Testis (tissue), 3 donors: ENCODE data around the gene ARHGAP26. TPM values are rescaled to one million over a fixed set of nuclear protein-coding genes. Genes with fewer than 3 reads are reported as not detected.

Experiments used
- DNase-seq: peaks from one replicate; pipeline ENCODE4 v3.0.0-alpha.2; 2019
- H3K27ac ChIP-seq, 2 donors: fragments of 200-600 bp; sonication (generic); one replicate each; pipeline ENCODE4 v1.5.1; 2019
- H3K27me3 ChIP-seq: fragments of 200-600 bp; sonication (generic); one replicate; pipeline ENCODE4 v1.5.1; 2019
- H3K36me3 ChIP-seq: fragments of 200-600 bp; sonication (generic); one replicate; pipeline ENCODE4 v1.5.1; 2017; ENCODE audit warnings: low read depth; ENCODE audit errors: missing control alignments
- H3K4me1 ChIP-seq: fragments of 200-600 bp; sonication (generic); one replicate; pipeline ENCODE4 v1.5.1; 2019
- H3K4me3 ChIP-seq, 2 donors: fragments of 200-600 bp; sonication (generic); one replicate each; pipeline ENCODE4 v1.5.1; 2017 to 2019
- H3K9me3 ChIP-seq: fragments of 200-600 bp; sonication (generic); one replicate; pipeline ENCODE4 v1.5.1; 2017
- CTCF ChIP-seq, 3 experiments: fragments of 450-650 bp in 2 of 3; fragments of 200-600 bp in 1 of 3; sonication (generic) in 1 of 3; IDR thresholded peaks; one replicate each; pipeline ENCODE4 v1.5.1; 2016 to 2019; ENCODE audit warnings: antibody characterized with exemption in 3 of 3, mild to moderate bottlenecking in 2 of 3, moderate library complexity in 1 of 3
- POLR2A ChIP-seq: fragments of 450-650 bp; IDR thresholded peaks from one replicate; pipeline ENCODE4 v1.6.1; 2017; ENCODE audit warnings: antibody characterized with exemption, mild to moderate bottlenecking, moderate library complexity
- WGBS, 2 donors: methylation state at CpG; one replicate each; pipeline ENCODE4 v1.1.5; 2018; 5-methylcytosine and 5-hydroxymethylcytosine counted together
- intact Hi-C: fragments of 100-400 bp; cut with DNase I; formaldehyde crosslinking; loops from one replicate; pipeline ENCODE4 v1.15.1; 2023; ENCODE audit warnings: low total_unique reads
- polyA plus RNA-seq: library from polyadenylated mRNA; stranded (reverse); fragments of 350-450 nt; fragmentation: Illumina TruSeq; extraction: RNeasy Lipid Tissue Mini Kit (QIAGEN cat#74804); gene quantifications from one replicate; pipeline ENCODE4 v1.2.3, GENCODE V29; 2014; ENCODE audit warnings: low read depth, low replicate concordance; ENCODE audit not compliant: insufficient read depth
- total RNA-seq, 2 donors: library from RNA; depleted of rRNA; stranded (reverse); fragments of >200 nt; gene quantifications; one replicate each; pipeline ENCODE4 v1.2.3, GENCODE V29; 2016

ARHGAP26 gene
- total and polyA plus RNA-seq, 3 donors from 2014 or later: 33.8 to 98.7 (median 95.7) TPM

GRCh38 chr5:142845402-142845921, 75.3 kb downstream of the ARHGAP26 start:
- no peaks in the 10 kb centered on the region for H3K27me3 ChIP-seq
- H3K4me1 ChIP-seq: peaks cover 30% of the 10 kb centered on the region
- no peak overlapping the region for H3K4me3 ChIP-seq
- intact Hi-C loops: no loop called here
- 27 to 30% methylated on average over 4 of the region's 4 CpGs for WGBS, 2 donors
- peak overlapping the region; percentile 42 to 55 for H3K27ac ChIP-seq
- TF ChIP-seq CTCF (IDR thresholded peaks at IDR 0.05) (no peak), POLR2A (no peak)
- peak; percentile 67 for DNase-seq
- no peaks in the 10 kb centered on the region for H3K9me3 ChIP-seq
- no peaks in the 10 kb centered on the region for H3K36me3 ChIP-seq

GRCh38 chr5:142845954-142846398, 75.8 kb downstream of the ARHGAP26 start:
- intact Hi-C loops: no loop called here
- peaks cover 25% of the 10 kb centered on the region for H3K4me1 ChIP-seq
- H3K36me3 ChIP-seq: no peaks in the 10 kb centered on the region
- peak overlapping the region; percentile 42 to 55 for H3K27ac ChIP-seq
- H3K4me3 ChIP-seq: no peak overlapping the region
- DNase-seq: no peak
- WGBS, 2 donors: 65 to 72% methylated on average over 8 to 9 of the region's 9 CpGs
- TF ChIP-seq CTCF (IDR thresholded peaks at IDR 0.05) (no peak), POLR2A (no peak)
- no peaks in the 10 kb centered on the region for H3K9me3 ChIP-seq
- H3K27me3 ChIP-seq: no peaks in the 10 kb centered on the region

- Histone ChIP-seq H3K9me3 (no peaks in the 10 kb centered on the region), H3K36me3 (no peaks in the 10 kb centered on the region), H3K27me3 (no peaks in the 10 kb centered on the region), H3K27ac (peak overlapping the region in 1 of 2 donors; percentile 12), H3K4me3 (no peak overlapping the region), H3K4me1 (peaks cover 22% of the 10 kb centered on the region)
- TF ChIP-seq CTCF (IDR thresholded peaks at IDR 0.05): no peak
- no peak for TF ChIP-seq POLR2A
- no peak for DNase-seq
- intact Hi-C loops: no loop called here
Observed at GRCh38 chr5:142846406-142846805, 76.2 kb downstream of the ARHGAP26 start.

GRCh38 chr5:142847898-142848790, 78.0 kb downstream of the ARHGAP26 start:
- TF ChIP-seq CTCF (IDR thresholded peaks at IDR 0.05) (no peak), POLR2A (no peak)
- WGBS, 2 donors: 85 to 91% methylated on average over 7 of the region's 7 CpGs
- Histone ChIP-seq H3K9me3 (no peaks in the 10 kb centered on the region), H3K27ac (no peak overlapping the region), H3K36me3 (no peaks in the 10 kb centered on the region), H3K4me1 (peaks cover 17% of the 10 kb centered on the region), H3K27me3 (no peaks in the 10 kb centered on the region), H3K4me3 (no peak overlapping the region)
- intact Hi-C loops: no loop called here
- DNase-seq: no peak
